Testis (tissue), 2 donors: ENCODE results near the gene SRPRA.

Experiments
- CTCF ChIP-seq, 3 experiments: fragments of 450-650 bp in 2 of 3; fragments of 200-600 bp in 1 of 3; sonication (generic) in 1 of 3; IDR thresholded peaks; one replicate each; pipeline ENCODE4 v1.5.1; 2016 to 2019; ENCODE audit warnings: antibody characterized with exemption in 3 of 3, mild to moderate bottlenecking in 2 of 3, moderate library complexity in 1 of 3
- POLR2A ChIP-seq: fragments of 450-650 bp; IDR thresholded peaks from one replicate; pipeline ENCODE4 v1.6.1; 2017; ENCODE audit warnings: antibody characterized with exemption, mild to moderate bottlenecking, moderate library complexity

- TF ChIP-seq CTCF (IDR thresholded peaks at IDR 0.05) (no peak), POLR2A (no peak)
Measured at GRCh38 chr11:126232683-126233082, 36.0 kb downstream of the SRPRA start.
